ENCODE measurements around the gene LY6G6F.

The LY6G6F gene

DNA sequence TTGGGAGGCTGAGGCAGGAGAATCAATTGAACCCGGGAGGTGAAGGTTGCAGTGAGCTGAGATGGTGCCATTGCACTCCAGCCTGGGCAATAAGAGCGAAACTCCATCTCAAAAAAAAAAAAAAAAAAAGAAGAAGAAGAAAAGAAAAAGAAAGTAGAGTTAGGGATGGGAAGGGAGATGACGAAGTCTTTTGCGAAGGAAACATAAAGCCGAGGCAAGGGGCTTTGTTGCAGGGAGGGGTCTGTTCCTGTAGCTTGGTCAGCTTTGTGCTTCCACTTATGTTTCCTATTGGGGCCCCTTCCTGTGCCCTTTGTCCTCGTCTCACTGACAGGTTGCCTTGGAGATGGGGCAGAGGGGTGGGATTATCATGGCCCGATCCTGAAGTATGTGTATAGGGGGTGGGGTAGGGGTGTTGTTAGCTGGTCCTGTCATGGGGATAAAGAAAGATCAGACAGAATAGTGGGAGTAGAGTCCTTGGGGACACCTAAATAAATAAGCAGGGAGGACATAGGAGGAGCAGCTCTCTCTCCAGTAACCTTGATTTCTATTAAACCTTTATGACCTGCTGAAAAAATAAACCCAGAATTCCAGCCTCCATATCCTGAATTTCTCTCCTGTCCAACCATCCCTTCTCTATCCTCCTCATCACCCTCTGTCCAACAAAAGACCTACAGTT is 30.8 kb downstream of the LY6G6F start:
- in situ Hi-C loops (cut with MboI; ENCODE audit: low sequenced_read_pairs), result no loop called here

GRCh38 chr6:31737991-31738979 is 31.6 kb downstream of the LY6G6F start:
- in situ Hi-C loops (cut with MboI; ENCODE audit: low sequenced_read_pairs), result no loop called here

- in situ Hi-C loops (cut with MboI; ENCODE audit: low sequenced_read_pairs), result no loop called here
Observed at GRCh38 chr6:31739639-31740396, 33.2 kb downstream of the LY6G6F start, which contains the start of gene MSH5. Gene MSH5, plus strand, starts transcription at chr6:31740005. Its CDS starts 462 bp downstream, at chr6:31740467.

GRCh38 chr6:31740397-31741223 is 33.9 kb downstream of the LY6G6F start:
- in situ Hi-C loops (cut with MboI; ENCODE audit: low sequenced_read_pairs), result no loop called here

DNA sequence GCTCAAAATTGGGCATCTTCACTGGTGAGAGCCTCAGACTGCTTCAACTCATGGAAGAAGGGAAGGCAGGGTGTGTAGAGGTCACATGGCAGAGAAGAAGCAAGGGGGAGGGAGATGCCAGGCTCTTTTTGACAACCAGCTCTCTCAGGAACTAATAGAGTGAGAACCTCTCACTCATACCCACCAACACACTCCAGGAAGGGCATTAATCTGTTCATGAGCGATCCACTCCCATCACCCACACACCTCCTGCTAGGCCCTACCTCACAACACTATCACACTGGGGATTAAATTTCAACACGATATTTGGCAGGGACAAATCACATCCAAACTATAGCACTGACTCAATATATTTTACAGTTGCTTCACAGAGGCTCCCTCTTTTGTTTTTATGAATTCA is 35.1 kb downstream of the LY6G6F start:
- in situ Hi-C loops (cut with MboI; ENCODE audit: low sequenced_read_pairs), result no loop called here

GRCh38 chr6:31742894-31743293 is 36.2 kb downstream of the LY6G6F start:
- in situ Hi-C loops (cut with MboI; ENCODE audit: low sequenced_read_pairs), result no loop called here

DNA sequence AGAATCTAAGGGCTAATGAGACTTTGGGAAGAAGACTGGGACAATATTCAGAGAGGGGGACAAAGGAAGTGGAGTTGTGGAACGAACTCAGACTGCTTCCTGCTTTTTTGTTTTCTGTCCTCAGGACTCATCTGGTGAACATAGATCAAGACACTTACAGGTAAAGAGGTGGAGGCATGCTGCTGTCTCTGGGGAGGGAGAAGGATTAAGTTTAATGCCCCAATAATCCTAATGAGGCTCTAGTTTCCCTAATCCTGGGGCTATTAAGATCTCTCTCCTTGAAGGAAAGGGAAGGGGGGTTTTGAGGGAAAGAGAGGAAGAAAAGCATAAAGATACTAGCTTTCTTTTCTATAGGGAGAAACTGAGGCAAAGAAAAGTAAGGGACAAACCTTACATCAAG is 37.8 kb downstream of the LY6G6F start:
- in situ Hi-C loops (cut with MboI; ENCODE audit: low sequenced_read_pairs), result no loop called here

DNA sequence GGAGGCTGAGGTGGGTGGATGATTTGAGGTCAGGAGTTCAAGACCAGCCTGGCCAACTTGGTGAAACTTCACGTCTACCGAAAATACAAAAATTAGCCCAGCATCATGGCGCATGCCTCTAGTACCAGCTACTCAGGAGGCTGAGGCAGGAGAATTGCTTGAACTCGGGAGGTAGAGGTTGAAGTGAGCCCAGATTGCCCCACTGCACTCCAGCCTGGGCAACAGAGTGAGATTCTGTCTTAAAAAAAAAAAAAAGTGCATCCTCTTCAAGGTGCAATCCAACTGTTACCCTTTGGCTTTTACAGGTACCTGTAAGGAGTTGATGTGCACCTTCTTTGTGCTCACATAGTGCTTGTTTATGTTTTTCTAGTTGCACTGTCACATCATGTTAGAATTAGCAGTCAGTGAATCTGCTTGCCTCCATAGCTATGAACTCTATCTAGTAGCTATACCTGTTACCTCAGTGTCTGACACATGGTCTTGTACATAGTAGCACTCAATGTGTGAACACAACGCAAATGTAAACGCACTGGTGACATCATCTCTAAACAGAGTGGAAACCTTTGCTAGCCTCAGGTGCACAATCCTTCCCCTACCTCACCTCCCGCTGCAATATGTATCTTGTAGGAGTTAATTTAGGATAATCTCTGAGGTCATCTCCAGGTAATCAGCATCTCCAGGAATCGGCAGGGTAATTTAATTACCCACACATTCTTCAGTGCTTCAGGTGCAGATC is 42.8 kb downstream of the LY6G6F start:
- in situ Hi-C loops (cut with MboI; ENCODE audit: low sequenced_read_pairs), result no loop called here

GRCh38 chr6:31750411-31751022 is 43.9 kb downstream of the LY6G6F start:
- in situ Hi-C loops (cut with MboI; ENCODE audit: low sequenced_read_pairs), result no loop called here

DNA sequence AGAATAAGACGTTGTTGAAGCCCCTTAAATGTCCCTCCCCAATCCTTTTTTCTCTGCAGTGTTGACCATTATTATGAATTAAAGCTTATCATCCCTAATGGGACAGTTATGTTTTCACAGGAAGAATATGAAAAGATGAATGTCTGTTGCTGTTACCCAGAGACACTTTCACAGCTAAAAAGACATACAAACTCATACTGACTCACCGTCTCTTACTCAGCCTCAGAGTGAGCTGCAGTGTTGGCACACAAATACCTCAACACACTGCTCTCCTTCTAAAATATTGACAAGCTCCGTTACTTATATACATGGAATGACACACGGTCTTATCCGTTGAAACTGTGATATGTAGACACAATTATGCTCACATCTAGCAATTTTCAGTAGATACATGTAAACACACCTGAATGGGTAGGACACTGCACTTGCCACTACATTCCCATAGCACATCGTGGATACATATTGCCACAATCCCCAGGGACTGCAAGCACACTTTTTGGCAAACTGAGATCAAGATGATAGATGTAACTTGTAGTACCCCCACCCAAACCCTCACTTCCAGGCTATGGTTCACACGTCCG is 46.2 kb downstream of the LY6G6F start:
- in situ Hi-C loops (cut with MboI; ENCODE audit: low sequenced_read_pairs), result no loop called here

- in situ Hi-C loops (cut with MboI; ENCODE audit: low sequenced_read_pairs), result no loop called here
Observed at GRCh38 chr6:31758281-31758680, 51.6 kb downstream of the LY6G6F start.

Measured in hTERT RPE-1 (cell line).